ENCODE measurements around the gene PPM1L.

Gene PPM1L

GRCh38 chr3:160906646-160907045 is 150.6 kb downstream of the PPM1L start:
- no peak for DNase-seq
- no peak overlapping the region for H3K4me3 Mint-ChIP-seq
- no peaks in the 10 kb centered on the region for H3K27me3 Mint-ChIP-seq
- no peaks in the 10 kb centered on the region for H3K4me1 Mint-ChIP-seq
- ATAC-seq, result no peak
- H3K27ac Mint-ChIP-seq, result no peak overlapping the region
- peaks cover 0 to 6% of the 10 kb centered on the region in 2 donors for H3K9me3 Mint-ChIP-seq

DNA sequence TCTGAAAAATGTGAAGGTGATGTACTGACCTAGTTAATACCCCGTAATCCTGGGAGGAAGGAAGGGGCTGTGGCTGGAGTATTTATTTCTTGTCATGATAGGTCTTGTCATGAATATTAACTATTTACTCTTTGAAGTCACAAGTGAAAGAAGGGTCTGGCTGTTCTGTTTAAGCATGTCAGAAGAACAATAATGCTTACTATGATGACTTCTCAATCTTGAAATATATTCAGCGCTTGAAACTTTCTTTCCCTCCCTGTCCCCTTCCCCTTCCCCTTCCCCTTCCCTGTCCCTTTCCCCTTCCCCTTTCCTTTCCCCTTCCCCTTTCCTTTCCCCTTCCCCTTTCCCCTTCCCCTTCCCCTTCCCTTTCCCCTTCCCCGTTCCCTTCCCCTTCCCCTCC is 153.9 kb downstream of the PPM1L start:
- H3K4me1 Mint-ChIP-seq, result no peaks in the 10 kb centered on the region
- H3K27me3 Mint-ChIP-seq, result no peaks in the 10 kb centered on the region
- H3K9me3 Mint-ChIP-seq, result peaks cover 0 to 6% of the 10 kb centered on the region in 2 donors
- DNase-seq (no peak), ATAC-seq (no peak)
- H3K27ac Mint-ChIP-seq, result no peak overlapping the region
- H3K4me3 Mint-ChIP-seq, result no peak overlapping the region

- ATAC-seq (no peak), DNase-seq (no peak)
- H3K9me3 Mint-ChIP-seq, result peaks cover 0 to 6% of the 10 kb centered on the region in 2 donors
- H3K27me3 Mint-ChIP-seq, result no peaks in the 10 kb centered on the region
- no peaks in the 10 kb centered on the region for H3K4me1 Mint-ChIP-seq
- no peak overlapping the region for H3K27ac Mint-ChIP-seq
- no peak overlapping the region for H3K4me3 Mint-ChIP-seq
Measured at GRCh38 chr3:160911411-160911810, 155.4 kb downstream of the PPM1L start.

DNA sequence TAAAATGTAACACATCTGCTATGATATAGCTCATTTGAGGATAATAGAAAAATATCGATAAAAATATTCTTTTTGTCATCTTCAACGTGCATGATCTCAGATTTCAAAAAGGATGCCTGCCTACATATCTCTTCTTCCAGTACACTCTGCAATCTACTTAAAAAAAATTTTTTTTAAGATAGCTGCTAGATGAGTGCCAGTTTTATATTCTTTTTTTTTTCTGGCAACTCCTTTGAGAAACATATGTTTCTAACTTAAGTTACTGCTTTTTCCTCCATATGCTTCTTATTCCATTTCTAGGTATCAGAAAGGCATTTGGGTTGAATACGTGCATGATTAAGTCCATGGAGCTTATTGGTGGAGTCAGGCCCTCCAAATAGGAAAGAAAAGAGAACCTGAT is 160.4 kb downstream of the PPM1L start:
- no peaks in the 10 kb centered on the region for H3K27me3 Mint-ChIP-seq
- no peaks in the 10 kb centered on the region for H3K9me3 Mint-ChIP-seq
- H3K4me3 Mint-ChIP-seq, result no peak overlapping the region
- ATAC-seq (no peak), DNase-seq (no peak)
- H3K4me1 Mint-ChIP-seq, result no peaks in the 10 kb centered on the region
- H3K27ac Mint-ChIP-seq, result no peak overlapping the region

DNA sequence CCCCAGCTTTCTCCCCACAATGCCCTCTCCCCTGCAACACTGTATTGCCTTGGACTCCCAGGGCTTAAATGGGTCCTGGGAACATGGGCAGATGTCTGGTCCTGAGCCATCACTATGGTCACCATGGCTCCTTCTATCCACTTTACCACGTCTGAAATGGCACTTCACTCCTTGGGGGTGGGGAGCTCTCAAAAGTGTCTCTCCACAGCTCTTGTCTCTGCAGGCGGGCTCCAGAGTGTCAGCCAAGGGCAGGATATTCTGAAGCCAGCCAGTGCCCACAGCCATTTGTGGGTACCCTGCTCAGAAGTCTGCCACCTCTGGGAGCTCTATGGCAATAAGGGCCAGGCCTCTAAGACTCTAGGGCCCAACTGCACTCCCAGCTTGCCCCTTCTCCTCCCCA is 163.9 kb downstream of the PPM1L start:
- ATAC-seq (no peak), DNase-seq (no peak)
- Mint-ChIP-seq H3K27ac (no peak overlapping the region), H3K27me3 (no peaks in the 10 kb centered on the region), H3K9me3 (no peaks in the 10 kb centered on the region), H3K4me1 (no peaks in the 10 kb centered on the region), H3K4me3 (no peak overlapping the region)

DNA sequence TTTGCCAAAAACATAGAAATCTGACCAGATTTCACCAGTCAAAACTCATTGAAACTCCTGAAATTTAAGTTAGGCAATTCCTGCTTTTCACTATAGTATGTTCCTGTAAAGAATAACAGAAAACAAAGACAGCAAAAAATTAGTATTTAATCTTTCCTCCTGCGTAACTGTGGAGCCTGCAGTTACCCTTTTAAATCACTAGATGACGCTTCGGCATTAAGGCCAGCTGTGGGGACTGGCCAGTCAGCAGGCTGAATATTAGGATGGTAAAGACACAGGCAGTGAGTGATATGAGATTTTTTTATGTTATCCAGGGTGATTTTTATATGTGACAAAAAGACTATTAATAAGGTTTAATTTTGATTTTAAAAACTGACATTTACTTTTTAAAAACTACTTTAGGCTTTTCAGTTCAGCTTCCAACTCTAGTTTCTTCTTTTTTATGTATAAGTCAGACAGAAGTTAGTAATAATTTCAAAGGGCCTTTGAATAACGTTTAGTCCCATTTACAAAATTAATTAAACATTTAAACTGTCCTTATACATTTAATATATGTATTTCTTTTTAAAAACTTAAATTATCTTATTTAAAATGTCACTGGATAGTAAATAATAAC is 165.1 kb downstream of the PPM1L start:
- ATAC-seq (peak; percentile 60), DNase-seq (no peak)
- Mint-ChIP-seq H3K9me3 (no peaks in the 10 kb centered on the region), H3K27ac (no peak overlapping the region), H3K4me3 (no peak overlapping the region), H3K27me3 (no peaks in the 10 kb centered on the region), H3K4me1 (no peaks in the 10 kb centered on the region)

DNA sequence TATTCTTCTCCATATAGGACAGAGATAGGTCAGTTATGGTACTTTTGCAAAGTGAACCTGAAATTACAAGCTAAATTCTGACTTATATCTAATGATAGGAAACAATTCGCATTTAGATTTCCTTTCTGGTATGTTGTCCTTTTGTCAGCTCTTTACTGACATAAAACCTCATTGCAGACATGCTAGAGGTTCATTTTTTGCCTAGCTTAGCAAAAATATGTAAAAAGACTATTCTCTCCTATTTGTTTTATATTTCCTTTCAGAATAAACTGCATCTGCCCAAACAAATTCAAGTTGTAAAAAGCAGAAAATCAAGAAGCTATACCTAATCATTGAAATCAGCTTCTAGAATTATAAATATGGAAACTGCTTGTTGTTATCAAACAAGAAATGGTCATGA is 168.7 kb downstream of the PPM1L start:
- Mint-ChIP-seq H3K4me3 (no peak overlapping the region), H3K27me3 (peaks cover 4% of the 10 kb centered on the region), H3K27ac (no peak overlapping the region), H3K4me1 (no peaks in the 10 kb centered on the region), H3K9me3 (no peaks in the 10 kb centered on the region)
- ATAC-seq (no peak), DNase-seq (no peak)

GRCh38 chr3:160927620-160928019 is 171.6 kb downstream of the PPM1L start:
- Mint-ChIP-seq H3K4me3 (no peak overlapping the region), H3K4me1 (no peaks in the 10 kb centered on the region), H3K27ac (no peak overlapping the region), H3K9me3 (no peaks in the 10 kb centered on the region), H3K27me3 (peaks cover 32% of the 10 kb centered on the region)
- DNase-seq, result no peak
- ATAC-seq, result no peak

- Mint-ChIP-seq H3K4me1 (no peaks in the 10 kb centered on the region), H3K27me3 (peaks cover 32% of the 10 kb centered on the region), H3K27ac (no peak overlapping the region), H3K4me3 (no peak overlapping the region), H3K9me3 (no peaks in the 10 kb centered on the region)
- DNase-seq, result no peak
- ATAC-seq, result no peak
Measured at GRCh38 chr3:160928183-160928726, 172.2 kb downstream of the PPM1L start.

DNA sequence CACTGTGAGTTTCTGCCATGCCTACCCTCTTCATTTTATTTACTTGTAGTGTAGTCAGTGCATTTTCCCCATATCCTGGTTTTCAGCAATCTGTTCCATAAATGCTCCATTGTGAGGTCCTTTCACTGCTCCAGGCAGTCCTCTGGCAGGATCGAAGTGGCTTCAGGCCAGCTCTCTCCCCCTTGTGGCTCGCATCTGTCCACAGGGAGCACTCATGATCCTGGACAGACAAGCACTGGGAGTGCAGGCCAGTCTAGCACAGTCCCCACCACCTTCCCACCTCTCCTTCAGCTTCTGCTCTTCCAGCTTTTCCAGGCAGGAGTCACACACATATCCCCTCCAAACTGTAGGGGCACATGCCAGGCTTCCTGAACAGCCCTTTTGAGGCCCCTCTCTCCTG is 173.6 kb downstream of the PPM1L start:
- Mint-ChIP-seq H3K4me1 (no peaks in the 10 kb centered on the region), H3K9me3 (no peaks in the 10 kb centered on the region), H3K27me3 (peaks cover 32% of the 10 kb centered on the region)

DNA sequence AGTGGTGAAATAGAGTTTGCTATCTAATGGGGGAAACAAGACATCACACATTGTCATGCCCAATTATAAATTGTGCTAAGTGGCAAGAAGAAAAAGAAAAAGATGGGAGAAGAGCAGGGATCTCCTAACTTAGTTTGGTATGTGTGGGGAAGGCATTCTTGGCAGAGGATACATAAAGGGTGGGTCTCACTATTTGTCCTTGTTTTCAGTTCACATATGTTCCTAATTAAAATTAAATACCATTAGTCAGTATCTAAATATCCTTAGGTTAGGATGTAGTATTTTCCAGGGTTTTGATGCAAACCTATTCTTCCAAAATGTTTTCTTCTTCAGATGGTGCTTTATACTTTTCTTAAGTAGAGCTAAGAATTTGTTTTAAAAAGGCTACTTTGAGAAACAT is 175.4 kb downstream of the PPM1L start:
- no peak overlapping the region for H3K27ac Mint-ChIP-seq
- H3K9me3 Mint-ChIP-seq, result no peaks in the 10 kb centered on the region
- DNase-seq (no peak), ATAC-seq (no peak)
- peaks cover 38% of the 10 kb centered on the region for H3K27me3 Mint-ChIP-seq
- H3K4me1 Mint-ChIP-seq, result no peaks in the 10 kb centered on the region
- no peak overlapping the region for H3K4me3 Mint-ChIP-seq

More for the DNA sequence above, 173.6 kb downstream of the PPM1L start:
- H3K4me3 Mint-ChIP-seq, result no peak overlapping the region
- DNase-seq (no peak), ATAC-seq (peak; percentile 28)
- H3K27ac Mint-ChIP-seq, result no peak overlapping the region

DNA sequence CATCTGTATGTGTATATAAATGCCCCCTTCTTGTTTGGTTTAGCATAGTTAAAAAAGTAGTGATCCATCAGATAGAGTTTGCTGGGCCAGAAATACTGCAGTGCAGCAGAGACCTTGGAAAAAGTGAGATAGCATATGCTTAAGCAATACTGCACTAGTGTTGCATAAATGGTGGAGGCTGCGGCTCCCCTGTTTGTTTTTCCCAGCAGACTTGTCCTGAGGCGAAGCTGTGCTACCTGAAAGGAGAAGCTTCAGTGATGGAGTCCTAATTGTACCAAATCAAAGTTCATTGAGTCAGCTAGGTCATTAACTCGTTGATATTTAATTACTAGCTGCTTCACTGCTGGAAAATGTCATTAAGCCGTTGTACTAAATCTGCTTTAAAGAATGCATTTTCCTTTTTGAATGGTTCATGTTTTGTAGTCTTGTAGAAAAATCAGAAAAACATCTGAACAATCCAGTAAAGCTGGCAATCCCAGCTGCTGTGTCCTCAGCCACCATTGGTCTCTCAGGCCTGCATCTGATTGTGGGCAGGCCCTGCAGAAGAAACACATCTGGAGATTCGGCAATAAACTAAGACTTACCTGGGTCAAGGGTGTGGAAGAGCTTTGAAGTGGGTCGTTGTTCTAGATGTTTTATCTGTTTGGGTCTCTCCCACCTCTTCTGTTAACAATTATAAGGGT is 179.5 kb downstream of the PPM1L start:
- Mint-ChIP-seq H3K27ac (no peak overlapping the region), H3K9me3 (no peaks in the 10 kb centered on the region), H3K27me3 (peaks cover 26% of the 10 kb centered on the region), H3K4me3 (no peak overlapping the region), H3K4me1 (no peaks in the 10 kb centered on the region)
- DNase-seq (no peak), ATAC-seq (no peak)

- Mint-ChIP-seq H3K27ac (no peak overlapping the region), H3K27me3 (no peaks in the 10 kb centered on the region), H3K4me1 (no peaks in the 10 kb centered on the region), H3K4me3 (no peak overlapping the region), H3K9me3 (no peaks in the 10 kb centered on the region)
- peak; percentile 66 for ATAC-seq
- DNase-seq, result peak; percentile 57 to 60
Measured at GRCh38 chr3:160941885-160942494, 186.0 kb downstream of the PPM1L start.

- DNase-seq (no peak), ATAC-seq (no peak)
- no peak overlapping the region for H3K4me3 Mint-ChIP-seq
- peaks cover under 1% of the 10 kb centered on the region for H3K4me1 Mint-ChIP-seq
- H3K9me3 Mint-ChIP-seq, result no peaks in the 10 kb centered on the region
- H3K27me3 Mint-ChIP-seq, result no peaks in the 10 kb centered on the region
- H3K27ac Mint-ChIP-seq, result no peak overlapping the region
Measured at GRCh38 chr3:160943996-160944395, 188.0 kb downstream of the PPM1L start.

GRCh38 chr3:160945336-160945735 is 189.3 kb downstream of the PPM1L start:
- ATAC-seq (no peak), DNase-seq (no peak)
- no peak overlapping the region for H3K4me3 Mint-ChIP-seq
- no peaks in the 10 kb centered on the region for H3K9me3 Mint-ChIP-seq
- H3K4me1 Mint-ChIP-seq, result peaks cover 14% of the 10 kb centered on the region
- no peaks in the 10 kb centered on the region for H3K27me3 Mint-ChIP-seq
- H3K27ac Mint-ChIP-seq, result no peak overlapping the region

DNA sequence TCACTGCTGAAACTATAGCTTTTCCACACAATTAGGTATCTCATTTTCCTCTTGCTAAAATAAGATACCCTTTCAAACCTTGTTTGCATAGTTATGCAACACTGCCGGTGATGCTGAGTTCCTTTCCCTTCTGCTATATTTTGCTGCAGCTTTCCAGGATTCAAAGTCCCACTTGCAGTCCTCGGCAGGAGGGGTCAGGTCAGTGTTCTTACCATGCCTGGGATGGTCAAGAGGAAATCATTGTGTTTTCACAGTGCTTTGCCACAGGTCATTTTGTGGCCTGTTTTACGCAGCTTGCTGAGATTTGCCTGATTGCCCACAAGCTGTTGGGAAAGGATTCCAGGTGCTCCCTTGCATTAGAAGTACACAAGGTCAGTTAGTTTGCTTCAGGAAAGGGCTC is 192.2 kb downstream of the PPM1L start:
- H3K4me1 Mint-ChIP-seq, result peaks cover 16% of the 10 kb centered on the region

More for the DNA sequence above, 192.2 kb downstream of the PPM1L start:
- Mint-ChIP-seq H3K27me3 (peaks cover 19% of the 10 kb centered on the region), H3K27ac (no peak overlapping the region), H3K4me3 (no peak overlapping the region), H3K9me3 (no peaks in the 10 kb centered on the region)
- no peak for DNase-seq
- ATAC-seq, result no peak
